ENCODE data around the gene TSPAN9. TPM values are rescaled to one million over a fixed set of nuclear protein-coding genes. Genes with fewer than 3 reads are reported as not detected.

Gene TSPAN9
- total RNA-seq, 1 donor from 2014 or later: 8.4 TPM

- DNase-seq: peak; percentile 84
These were observed 223.0 kb downstream of the TSPAN9 start for GRCh38 chr12:3299929-3300832.

DNA sequence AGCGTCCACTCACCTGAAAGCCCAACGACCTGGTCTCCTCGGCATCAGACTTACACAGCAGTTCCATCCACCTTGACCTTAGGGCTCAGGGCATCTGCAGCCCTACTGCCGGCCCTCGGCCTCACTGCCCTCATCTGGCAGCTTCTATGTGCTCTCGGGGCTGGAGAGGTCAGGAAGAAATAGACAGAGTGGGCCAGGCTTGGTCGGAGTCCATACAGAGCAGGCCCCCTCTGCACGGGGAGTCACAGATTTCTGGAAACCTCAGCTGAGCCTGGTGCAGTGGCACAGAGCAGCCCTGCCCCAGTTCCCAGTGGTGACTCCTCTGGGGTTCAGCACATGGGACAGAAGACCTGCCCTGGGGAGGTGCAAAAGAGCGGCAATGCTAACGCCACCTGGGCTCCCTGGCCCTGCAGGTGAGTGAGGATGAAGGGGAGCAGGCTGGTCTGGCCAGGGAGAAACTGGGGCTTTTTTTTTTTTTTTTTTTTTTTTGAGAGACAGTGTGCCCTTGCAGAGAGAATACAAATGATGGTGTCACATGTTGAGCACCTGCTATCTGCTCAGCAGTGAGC lies 223.7 kb downstream of the TSPAN9 start:
- no peak for DNase-seq

DNA sequence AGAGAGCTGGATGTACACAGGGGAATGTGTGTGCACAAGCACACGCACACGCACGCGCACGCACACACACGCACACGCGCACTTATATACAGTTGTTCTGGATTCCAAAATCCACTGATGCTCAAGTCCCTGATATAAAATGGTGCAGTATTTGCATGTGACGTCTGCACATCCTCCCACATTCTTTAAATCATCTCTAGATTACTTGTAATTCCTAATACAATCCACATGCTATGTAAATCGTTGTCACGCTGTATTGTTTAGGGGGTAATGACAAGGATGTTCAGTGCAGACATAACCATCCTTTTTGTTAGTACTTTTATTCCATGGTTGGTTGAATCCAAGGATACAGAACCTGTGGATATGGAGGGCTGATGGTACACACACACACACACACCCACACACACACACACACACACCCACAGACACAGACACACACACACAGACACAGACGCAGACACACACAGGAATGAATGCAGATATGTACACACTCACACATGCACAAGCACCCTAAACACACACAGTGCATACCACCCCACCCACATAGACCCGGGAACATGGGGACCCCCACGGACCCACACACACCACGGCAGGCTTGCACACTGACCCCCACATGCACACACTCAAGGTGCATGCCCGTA lies 225.3 kb downstream of the TSPAN9 start:
- DNase-seq: no peak

DNA sequence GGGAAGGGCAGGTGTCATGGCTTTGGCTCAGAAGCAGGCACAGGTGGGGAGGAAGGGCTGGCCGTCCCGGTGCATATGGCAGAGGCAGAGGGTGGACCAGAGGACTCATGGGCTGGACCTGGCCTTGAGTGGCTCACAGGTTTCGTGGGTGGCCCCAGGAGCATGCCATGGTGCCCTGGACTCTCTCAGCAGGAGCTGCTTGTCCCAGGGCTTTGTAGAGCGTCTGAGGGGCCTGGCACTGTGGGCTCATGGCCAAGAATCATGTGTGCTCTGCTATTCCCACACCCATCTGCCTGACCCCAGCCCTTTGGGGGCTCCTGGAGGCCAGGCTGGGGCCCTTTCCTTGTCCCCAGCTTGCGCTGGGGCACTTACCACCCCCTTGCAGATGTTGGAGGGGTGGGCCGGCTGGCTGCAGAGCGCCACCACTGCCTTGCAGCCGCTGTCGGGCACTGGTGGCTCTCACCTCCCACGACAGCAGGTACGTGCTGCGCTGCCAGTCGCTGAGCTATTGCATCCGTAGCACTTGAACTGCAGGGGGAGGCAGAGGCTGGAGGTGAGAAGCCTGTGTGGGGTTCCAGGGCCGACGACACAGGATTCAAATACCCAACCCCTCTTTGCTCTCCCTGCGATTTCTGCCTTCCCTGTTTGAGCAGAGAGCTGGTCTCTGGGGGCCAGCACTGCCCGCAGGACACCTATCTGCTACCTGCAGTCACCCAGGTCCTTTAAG lies 226.4 kb downstream of the TSPAN9 start:
- DNase-seq: no peak

- no peak for DNase-seq
These were observed 227.4 kb downstream of the TSPAN9 start for GRCh38 chr12:3304436-3305165.

DNA sequence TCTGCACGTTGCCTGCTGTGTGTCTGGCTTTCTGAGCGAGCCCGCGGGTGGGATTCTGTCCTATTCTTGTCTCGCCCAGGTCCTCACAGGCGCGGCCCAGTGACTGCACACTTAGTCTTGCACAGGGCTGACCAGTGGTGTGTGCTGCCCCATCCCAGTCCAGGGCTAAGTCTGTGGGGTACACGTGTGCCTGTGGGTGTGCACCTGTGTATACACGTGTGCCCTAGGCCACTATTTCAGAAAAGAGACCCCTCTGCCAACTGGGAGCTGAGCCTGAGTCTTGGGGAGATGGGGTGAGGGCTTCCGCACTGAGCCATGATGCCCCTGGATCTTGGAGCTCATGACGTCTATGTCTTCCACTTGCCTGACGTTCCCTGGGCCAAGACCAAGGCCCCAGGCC lies 228.3 kb downstream of the TSPAN9 start:
- no peak for DNase-seq

DNA sequence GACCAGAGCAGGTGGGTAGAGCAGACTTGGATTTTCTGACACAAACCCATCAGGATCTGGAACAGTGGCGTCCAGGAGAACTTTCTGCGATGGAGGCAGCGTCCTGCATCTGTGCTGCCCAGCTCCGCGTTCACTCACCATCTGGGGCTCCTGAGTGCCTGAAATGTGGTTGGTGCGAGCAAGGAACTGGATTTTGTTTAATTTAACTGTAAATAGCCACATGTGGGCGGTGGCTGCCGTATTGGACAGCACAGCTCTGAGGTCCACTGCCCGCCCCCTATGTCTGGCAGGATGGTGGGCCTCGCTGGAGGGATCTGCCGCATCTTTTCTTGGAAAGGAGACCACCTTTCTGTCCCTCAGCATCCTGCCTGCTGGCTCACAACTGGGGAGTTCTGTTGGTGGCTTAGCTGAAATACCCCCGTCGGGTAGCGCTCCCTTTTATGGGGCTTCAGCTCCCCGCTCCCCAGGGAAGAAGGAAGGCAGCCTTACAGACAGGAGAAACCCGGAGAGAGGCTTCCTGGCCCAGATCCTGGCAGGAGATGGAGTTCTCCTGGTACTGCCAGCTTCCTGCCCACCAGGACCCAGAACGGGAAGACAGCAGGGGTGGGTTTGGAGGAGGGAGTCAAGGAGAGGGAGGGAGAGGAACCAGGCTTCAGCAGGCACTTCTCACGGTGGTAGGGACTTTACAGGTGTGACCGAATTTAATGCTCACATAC lies 228.9 kb downstream of the TSPAN9 start:
- DNase-seq: peak; percentile 40

- DNase-seq: no peak
These were observed 230.2 kb downstream of the TSPAN9 start for GRCh38 chr12:3307389-3307788.

- DNase-seq: no peak
These were observed 230.9 kb downstream of the TSPAN9 start for GRCh38 chr12:3308063-3308462.

DNA sequence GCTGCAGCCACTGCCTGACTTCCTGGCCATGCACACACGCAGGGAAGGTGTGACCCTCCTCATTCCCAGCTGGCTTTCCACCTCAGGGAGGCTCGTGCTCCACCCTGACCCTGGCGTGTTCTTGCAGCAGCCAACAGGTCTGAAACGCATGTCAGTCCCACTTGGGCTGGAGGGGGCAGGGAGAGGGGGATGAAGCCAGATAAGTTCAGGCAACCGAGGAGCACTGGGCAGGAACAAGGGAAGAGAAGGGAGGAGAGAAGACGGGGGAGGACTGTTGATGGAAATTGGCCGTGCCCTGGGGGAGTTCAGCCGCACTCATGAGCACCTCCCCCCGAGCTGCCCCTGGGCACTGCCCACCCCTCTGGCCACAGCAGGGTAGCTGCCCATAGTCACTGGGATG lies 231.4 kb downstream of the TSPAN9 start:
- DNase-seq: no peak

DNA sequence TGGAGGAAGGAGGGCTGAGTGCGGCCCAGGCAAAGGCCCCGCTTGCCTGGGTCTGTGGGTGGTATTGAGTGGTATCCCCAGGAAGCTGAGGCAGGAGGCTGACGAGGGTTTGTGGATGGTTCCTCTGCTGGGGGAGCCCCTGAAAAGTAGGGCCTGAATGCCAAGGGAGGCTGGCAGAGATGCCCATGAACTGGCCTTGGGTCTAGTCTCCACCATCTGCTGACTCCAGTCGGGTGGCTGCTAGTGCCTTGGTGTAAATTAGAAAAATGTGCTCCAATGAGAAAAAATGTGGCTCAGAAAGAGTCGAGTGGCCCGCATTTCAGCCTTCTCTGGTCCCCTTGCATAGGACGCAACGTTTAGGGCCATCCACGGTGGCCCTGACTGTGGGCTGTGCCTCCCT lies 232.6 kb downstream of the TSPAN9 start:
- no peak for DNase-seq

- no peak for DNase-seq
These were observed 233.3 kb downstream of the TSPAN9 start for GRCh38 chr12:3310271-3311026.

- peak; percentile 18 for DNase-seq
These were observed 233.8 kb downstream of the TSPAN9 start for GRCh38 chr12:3311027-3311402.

DNA sequence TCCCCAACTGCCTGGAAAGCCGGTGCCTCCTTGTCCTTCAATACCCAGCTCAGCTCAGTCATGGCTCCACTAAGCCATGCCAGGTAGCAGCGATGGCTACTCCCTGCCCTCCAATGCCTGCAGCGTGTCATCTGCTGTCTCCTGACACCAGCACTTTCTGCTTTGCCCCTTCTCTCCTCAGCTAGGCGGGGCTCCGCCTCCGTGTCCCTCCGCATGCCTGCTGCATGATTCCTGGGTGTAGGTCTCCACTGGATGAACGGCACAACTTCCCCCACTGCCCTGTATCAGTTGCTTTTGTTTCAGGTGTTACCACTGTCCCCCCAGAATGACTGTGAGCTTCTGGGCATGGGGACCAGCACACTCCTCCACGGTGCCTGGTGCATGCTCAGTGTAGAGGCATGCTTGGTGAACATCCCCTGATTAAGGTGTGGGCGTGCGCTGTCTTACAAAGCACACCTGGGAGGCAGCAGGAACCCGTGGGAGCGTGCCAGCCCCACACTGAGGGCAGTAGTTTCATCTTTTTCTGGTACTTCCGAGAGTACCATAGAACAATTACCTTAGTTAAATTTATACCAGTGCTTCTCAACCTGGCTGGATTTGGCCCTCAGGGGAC lies 234.4 kb downstream of the TSPAN9 start:
- no peak for DNase-seq

GRCh38 chr12:3313066-3313465 lies 235.9 kb downstream of the TSPAN9 start:
- DNase-seq: peak; percentile 53

- no peak for DNase-seq
These were observed 236.8 kb downstream of the TSPAN9 start for GRCh38 chr12:3313675-3314663.

DNA sequence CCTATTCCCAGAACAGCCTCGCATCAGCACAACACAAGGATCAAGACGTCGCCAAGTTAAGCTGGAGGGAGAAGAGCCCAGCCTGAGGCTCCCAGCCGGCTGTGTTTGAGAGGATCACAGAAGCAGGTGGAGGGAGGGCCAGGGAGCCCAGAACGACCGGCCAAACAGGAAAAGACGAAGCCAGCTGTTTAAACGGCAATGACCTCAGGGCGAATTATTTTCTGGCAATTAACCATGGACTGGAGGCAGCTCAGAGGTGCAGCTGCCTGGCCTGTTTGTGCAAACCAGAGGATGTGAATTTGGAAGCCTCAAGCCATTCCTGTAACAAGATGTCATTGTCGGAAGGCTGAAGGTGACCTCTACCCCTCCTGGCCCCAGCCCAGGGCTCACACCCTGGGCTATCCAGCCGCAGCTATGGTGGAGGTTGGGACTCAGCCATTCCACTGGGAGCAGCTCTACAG lies 238.1 kb downstream of the TSPAN9 start:
- DNase-seq: no peak

DNA sequence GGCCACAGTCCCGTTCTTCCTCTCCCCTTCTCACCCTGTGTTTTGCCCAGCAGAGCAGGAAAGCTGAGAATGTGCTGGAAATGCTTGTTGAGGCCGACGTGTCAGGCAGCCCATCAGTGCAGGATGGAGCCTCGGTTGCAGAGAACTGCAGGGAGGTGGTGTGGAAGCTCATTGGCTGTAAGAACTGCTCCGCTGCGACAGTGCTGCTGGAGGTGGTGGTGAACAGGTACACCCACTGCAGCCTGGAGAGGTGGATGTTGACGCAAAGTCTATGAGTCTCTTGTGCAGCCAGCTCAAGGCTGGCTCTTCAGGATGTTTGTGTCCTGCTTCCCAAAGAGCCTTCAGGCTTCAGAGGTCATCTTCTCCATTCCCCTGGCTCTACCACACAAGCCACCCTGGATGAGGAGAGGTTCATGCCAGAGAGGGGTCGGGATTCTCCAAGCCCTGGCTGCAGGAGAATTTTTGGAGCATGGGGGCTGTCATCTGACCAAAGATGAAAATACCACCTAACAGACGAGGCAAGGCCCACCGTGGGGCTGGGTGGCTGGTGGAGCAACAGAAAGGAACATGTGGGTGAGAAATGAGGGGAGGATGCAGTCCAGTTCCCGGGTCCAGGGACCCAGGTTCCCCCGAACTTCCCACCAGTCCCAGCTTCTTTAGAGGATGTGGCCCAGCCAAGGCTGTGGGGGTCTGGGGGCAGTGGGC lies 239.7 kb downstream of the TSPAN9 start:
- no peak for DNase-seq
